Mesothelial cell of epicardium (in vitro differentiated cells): Measurements from ENCODE around the gene NFIB. TPM values are rescaled to one million over a fixed set of nuclear protein-coding genes. Genes with fewer than 3 reads are reported as not detected.
A peak's percentile ranks its signal among the peaks of the same experiment; 100 is the strongest.

Source experiments
- DNase-seq, 2 experiments: peaks; one replicate each; pipeline ENCODE4 v3.0.0; 2021; ENCODE audit warnings: low spot score in 2 of 2; ENCODE audit not compliant: unreplicated experiment in 2 of 2
- H3K27ac Mint-ChIP-seq: 2 replicates; pipeline ENCODE4 v1.8.0; 2021; ENCODE audit warnings: mixed read lengths
- H3K27me3 Mint-ChIP-seq: 2 replicates; pipeline ENCODE4 v1.8.0; 2021; ENCODE audit warnings: low read depth, mixed read lengths
- H3K36me3 Mint-ChIP-seq: 2 replicates; pipeline ENCODE4 v1.8.0; 2021; ENCODE audit warnings: mixed read lengths
- H3K4me1 Mint-ChIP-seq: 2 replicates; pipeline ENCODE4 v1.8.0; 2021; ENCODE audit warnings: mixed read lengths
- H3K4me3 Mint-ChIP-seq: 2 replicates; pipeline ENCODE4 v1.8.0; 2021; ENCODE audit warnings: mild to moderate bottlenecking, moderate library complexity, mixed read lengths
- H3K9me3 Mint-ChIP-seq: 2 replicates; pipeline ENCODE4 v1.8.0; 2021; ENCODE audit warnings: mixed read lengths
- total RNA-seq: library from RNA; stranded (reverse); gene quantifications from 3 replicates; pipeline ENCODE4 v1.2.1, GENCODE V29; 2021
- TF ChIP-seq, protein P1 (sequence below): fragments of 200-600 bp; sonication (generic); IDR thresholded peaks from one replicate; pipeline ENCODE4 v1.5.0; 2021; ENCODE audit warnings: antibody characterized with exemption; ENCODE audit not compliant: unreplicated experiment

Gene NFIB
- total RNA-seq, 1 donor from 2014 or later = 230 TPM

DNA sequence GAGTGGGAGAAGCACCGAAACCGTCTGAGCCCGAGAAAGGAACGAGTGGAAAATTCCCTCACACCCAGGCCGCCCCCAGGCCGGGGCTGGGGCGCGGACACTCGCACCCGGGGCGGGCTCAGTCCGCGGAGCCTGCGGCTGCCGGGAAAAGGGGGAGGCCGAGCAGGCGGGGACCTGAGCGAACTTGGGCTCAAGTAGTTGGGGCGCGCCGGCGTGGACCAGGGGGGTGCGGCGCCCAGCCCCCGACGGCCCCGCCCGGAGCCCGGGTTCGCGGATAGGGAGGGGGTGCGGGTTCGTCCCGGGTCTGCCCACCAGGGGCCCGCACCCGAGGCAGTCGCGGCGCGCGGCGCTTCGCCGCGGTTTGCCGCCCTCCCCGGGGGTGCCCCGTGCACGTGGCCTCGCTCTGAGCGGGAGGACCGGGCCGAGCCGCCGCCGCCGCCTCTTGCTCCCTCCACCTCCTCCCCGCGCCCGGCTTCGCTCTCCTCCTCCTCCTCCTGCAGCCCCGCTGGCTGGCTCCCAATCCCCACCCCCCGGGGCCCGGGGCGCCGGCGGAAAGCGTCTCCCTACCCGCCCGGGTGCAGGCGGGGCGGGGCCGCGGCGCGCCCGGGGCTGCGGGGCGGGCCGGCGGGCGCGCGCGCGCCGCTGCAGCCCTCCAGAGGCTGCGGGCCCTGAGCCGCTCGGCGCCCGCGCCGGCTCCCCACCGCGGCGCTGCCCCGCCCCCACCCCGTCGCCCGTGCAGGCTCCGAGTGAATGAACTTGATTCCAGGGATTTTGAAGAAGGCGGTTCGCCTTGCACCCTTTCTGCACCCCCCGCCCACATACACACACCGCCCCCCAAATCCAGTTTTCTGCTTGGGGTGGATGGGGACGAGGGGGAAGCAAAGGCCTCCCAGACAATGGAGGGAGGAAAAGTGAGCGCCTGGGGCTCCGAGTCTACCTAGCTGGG, 1.3 kb upstream of the NFIB start:
- no peaks in the 10 kb centered on the region for H3K9me3 Mint-ChIP-seq
- H3K4me1 Mint-ChIP-seq = peaks cover 44% of the 10 kb centered on the region

GRCh38 chr9:14314424-14314928, 535 bp upstream of the NFIB start:
- Mint-ChIP-seq H3K27ac (peak overlapping the region; percentile 100), H3K4me1 (peaks cover 43% of the 10 kb centered on the region), H3K27me3 (no peaks in the 10 kb centered on the region), H3K9me3 (no peaks in the 10 kb centered on the region), H3K36me3 (no peaks in the 10 kb centered on the region), H3K4me3 (peak overlapping the region; percentile 94)
- TF ChIP-seq, protein P1, sequence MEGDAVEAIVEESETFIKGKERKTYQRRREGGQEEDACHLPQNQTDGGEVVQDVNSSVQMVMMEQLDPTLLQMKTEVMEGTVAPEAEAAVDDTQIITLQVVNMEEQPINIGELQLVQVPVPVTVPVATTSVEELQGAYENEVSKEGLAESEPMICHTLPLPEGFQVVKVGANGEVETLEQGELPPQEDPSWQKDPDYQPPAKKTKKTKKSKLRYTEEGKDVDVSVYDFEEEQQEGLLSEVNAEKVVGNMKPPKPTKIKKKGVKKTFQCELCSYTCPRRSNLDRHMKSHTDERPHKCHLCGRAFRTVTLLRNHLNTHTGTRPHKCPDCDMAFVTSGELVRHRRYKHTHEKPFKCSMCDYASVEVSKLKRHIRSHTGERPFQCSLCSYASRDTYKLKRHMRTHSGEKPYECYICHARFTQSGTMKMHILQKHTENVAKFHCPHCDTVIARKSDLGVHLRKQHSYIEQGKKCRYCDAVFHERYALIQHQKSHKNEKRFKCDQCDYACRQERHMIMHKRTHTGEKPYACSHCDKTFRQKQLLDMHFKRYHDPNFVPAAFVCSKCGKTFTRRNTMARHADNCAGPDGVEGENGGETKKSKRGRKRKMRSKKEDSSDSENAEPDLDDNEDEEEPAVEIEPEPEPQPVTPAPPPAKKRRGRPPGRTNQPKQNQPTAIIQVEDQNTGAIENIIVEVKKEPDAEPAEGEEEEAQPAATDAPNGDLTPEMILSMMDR = no peak
- DNase-seq = peak in 1 of 2 experiments; percentile 59

More for the DNA sequence above, 1.3 kb upstream of the NFIB start:
- no peaks in the 10 kb centered on the region for H3K27me3 Mint-ChIP-seq
- H3K36me3 Mint-ChIP-seq = no peaks in the 10 kb centered on the region
- TF ChIP-seq, protein P1 = no peak
- H3K4me3 Mint-ChIP-seq = peak overlapping the region; percentile 94
- H3K27ac Mint-ChIP-seq = peak overlapping the region; percentile 100
- peak; percentile 94 to 96 for DNase-seq

DNA sequence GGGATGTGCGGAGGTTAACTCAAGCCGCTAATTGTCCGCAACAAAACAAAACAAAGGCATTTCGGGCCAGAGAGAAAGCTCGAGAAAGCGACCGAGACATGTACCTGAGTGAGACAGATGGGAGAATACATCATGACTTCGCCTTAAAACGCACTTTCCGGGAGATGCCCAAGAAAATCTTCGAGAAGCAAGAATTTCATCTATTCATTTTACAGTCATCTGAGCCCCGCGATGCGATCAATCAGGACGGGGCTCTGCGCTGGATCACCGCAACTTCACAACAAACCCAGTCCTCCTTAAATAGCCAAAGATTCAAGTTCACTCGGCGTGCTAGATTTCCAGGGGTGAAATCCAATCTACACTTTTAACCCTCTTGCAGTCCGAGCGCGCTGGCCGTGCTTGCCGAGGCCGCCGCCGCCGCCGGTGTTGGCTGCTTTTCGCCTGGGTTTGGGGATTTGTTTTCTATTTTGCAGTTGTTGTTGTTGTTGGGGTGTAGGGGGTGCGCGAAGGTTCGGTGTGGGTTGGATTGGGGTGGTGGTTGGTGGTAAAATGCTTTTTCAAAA, 482 bp downstream of the NFIB start:
- Mint-ChIP-seq H3K4me1 (peaks cover 43% of the 10 kb centered on the region), H3K9me3 (no peaks in the 10 kb centered on the region), H3K27me3 (no peaks in the 10 kb centered on the region), H3K27ac (peak overlapping the region; percentile 99), H3K36me3 (no peaks in the 10 kb centered on the region), H3K4me3 (peak overlapping the region; percentile 94)
- TF ChIP-seq, protein P1 = no peak
- DNase-seq = peak in 1 of 2 experiments; percentile 56

GRCh38 chr9:14312719-14313377, 1.1 kb downstream of the NFIB start:
- no peaks in the 10 kb centered on the region for H3K36me3 Mint-ChIP-seq

More at GRCh38 chr9:14312719-14313377, 1.1 kb downstream of the NFIB start:
- TF ChIP-seq, protein P1 = no peak
- no peaks in the 10 kb centered on the region for H3K27me3 Mint-ChIP-seq
- peak overlapping the region; percentile 94 for H3K4me3 Mint-ChIP-seq
- H3K27ac Mint-ChIP-seq = peak overlapping the region; percentile 99
- peaks cover 43% of the 10 kb centered on the region for H3K4me1 Mint-ChIP-seq
- peak in 1 of 2 experiments; percentile 52 for DNase-seq
- H3K9me3 Mint-ChIP-seq = no peaks in the 10 kb centered on the region
